PC-9 (cell line): Measurements from ENCODE around the gene ZNF333. TPM values are rescaled to one million over a fixed set of nuclear protein-coding genes. Genes with fewer than 3 reads are reported as not detected.

ENCODE experiments used
- BruUV-seq: library from RNA; stranded (reverse); fragments of 400-500 nt; replicated peaks from 2 replicates; lab custom pipeline; 2021; lab: Mats Ljungman, UMichigan
- CTCF ChIA-PET: fragments of 300-600 bp; sonication (Branson Sonifier 250); formaldehyde crosslinking; loops from one replicate; lab custom pipeline; 2022; ENCODE audit warnings: antibody characterized with exemption; lab: Charles Lee
- POLR2A ChIA-PET: fragments of 300-600 bp; sonication (Branson Sonifier 250); formaldehyde crosslinking; loops from one replicate; lab custom pipeline; 2022; ENCODE audit warnings: antibody characterized with exemption; ENCODE audit not compliant: unreplicated experiment; lab: Charles Lee
- DNase-seq, 2 experiments: peaks; one replicate each; pipeline versions ENCODE4 v3.0.0 to v3.0.0-alpha.2; 2015 to 2022; ENCODE audit warnings: mixed read lengths in 1 of 2
- H2AFZ ChIP-seq: fragments of 200-600 bp; sonication (generic); 2 replicates; pipeline ENCODE4 v1.8.1; 2017; ENCODE audit warnings: antibody characterized with exemption
- H3F3A ChIP-seq: fragments of 200-600 bp; sonication (generic); 2 replicates; pipeline ENCODE4 v1.8.1; 2017; ENCODE audit warnings: antibody characterized with exemption, mild to moderate bottlenecking, low read depth; ENCODE audit not compliant: insufficient read depth
- H3K27ac ChIP-seq: fragments of 200-600 bp; sonication (generic); 2 replicates; pipeline ENCODE4 v1.6.1; 2016; ENCODE audit warnings: mixed run types
- H3K27me3 ChIP-seq: fragments of 200-600 bp; sonication (generic); 2 replicates; pipeline ENCODE4 v1.6.1; 2016; ENCODE audit warnings: low read depth, mixed run types; ENCODE audit not compliant: insufficient read depth
- H3K36me3 ChIP-seq: fragments of 200-600 bp; sonication (generic); 2 replicates; pipeline ENCODE4 v1.6.1; 2016; ENCODE audit warnings: low read depth, mixed run types
- H3K4me1 ChIP-seq: fragments of 200-600 bp; sonication (generic); replicated peaks from 2 replicates; pipeline ENCODE4 v1.6.1; 2016; ENCODE audit warnings: mixed run types; ENCODE audit not compliant: insufficient read depth
- H3K4me2 ChIP-seq: fragments of 200-600 bp; sonication (generic); 2 replicates; pipeline ENCODE4 v1.6.1; 2017; ENCODE audit warnings: mixed run types
- H3K4me3 ChIP-seq: fragments of 200-600 bp; sonication (generic); 2 replicates; pipeline ENCODE4 v1.6.1; 2016; ENCODE audit warnings: mixed run types
- H3K79me2 ChIP-seq: fragments of 200-600 bp; sonication (generic); 2 replicates; pipeline ENCODE4 v1.6.1; 2017; ENCODE audit warnings: low read depth, mixed run types
- H3K9me2 ChIP-seq: fragments of 200-600 bp; sonication (generic); 2 replicates; pipeline ENCODE4 v1.8.1; 2017; ENCODE audit warnings: mild to moderate bottlenecking; ENCODE audit not compliant: insufficient read depth
- H3K9me3 ChIP-seq: fragments of 200-600 bp; sonication (generic); 2 replicates; pipeline ENCODE4 v1.8.1; 2016; ENCODE audit warnings: low read depth; ENCODE audit not compliant: insufficient read depth
- H4K20me1 ChIP-seq: fragments of 200-600 bp; sonication (generic); 2 replicates; pipeline ENCODE4 v1.8.1; 2017; ENCODE audit not compliant: insufficient read depth
- EZH2 ChIP-seq: fragments of 200-600 bp; sonication (generic); IDR thresholded peaks from 2 replicates; pipeline ENCODE4 v1.8.0; 2017; ENCODE audit warnings: antibody characterized with exemption, low read depth
- intact Hi-C: fragments of 100-400 bp; cut with micrococcal nuclease; formaldehyde crosslinking; loops from one replicate; pipeline ENCODE4 v1.10.0; 2022; ENCODE audit not compliant: unreplicated experiment
- total RNA-seq: library from RNA; stranded (reverse); gene quantifications from 2 replicates; pipeline ENCODE4 v1.2.3, GENCODE V29; 2021
- TF ChIP-seq, protein P1 (sequence below): fragments of 200-600 bp; sonication (generic); conservative IDR thresholded peaks from 2 replicates; pipeline ENCODE4 v1.6.1; 2017; ENCODE audit warnings: mixed run types, antibody characterized with exemption, mild to moderate bottlenecking, moderate library complexity

Gene ZNF333
- total RNA-seq, 1 experiment from 2014 or later: 10.1 TPM

DNA sequence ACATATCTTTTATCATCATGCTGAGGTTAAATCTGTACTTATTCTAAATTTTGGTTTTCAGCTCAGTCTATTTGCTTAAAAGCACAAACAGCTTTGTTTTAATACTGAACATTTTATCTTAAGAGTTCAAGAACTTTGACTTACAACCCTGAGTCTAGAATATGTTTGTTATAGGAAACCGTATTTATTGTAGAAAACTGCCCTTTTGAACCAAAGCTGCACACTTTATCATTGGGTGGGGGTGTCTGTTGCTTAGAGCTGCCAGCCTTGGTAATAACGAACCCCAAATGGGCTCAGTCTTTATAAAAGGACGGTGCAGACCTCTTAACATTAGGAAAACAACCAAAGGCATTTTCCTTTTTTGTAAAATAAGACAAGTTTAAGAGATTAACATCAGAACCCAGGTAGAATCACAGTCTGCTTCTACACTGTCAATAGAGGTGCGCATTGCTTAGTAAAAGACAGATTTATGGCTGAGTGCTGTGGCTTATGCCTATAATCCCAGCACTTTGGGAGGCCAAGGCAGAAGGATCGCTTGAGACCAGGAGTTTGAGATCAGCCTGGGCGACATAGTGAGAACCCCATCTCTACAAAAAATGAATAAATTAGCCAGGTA is 29.9 kb upstream of the ZNF333 start:
- H3K79me2 ChIP-seq: no peaks in the 10 kb centered on the region
- no peaks in the 10 kb centered on the region for H3K4me1 ChIP-seq
- H2AFZ ChIP-seq: no peak overlapping the region
- no peak overlapping the region for H3K4me2 ChIP-seq
- no peak for DNase-seq
- H3F3A ChIP-seq: no peaks in the 10 kb centered on the region
- intact Hi-C loops: no loop called here
- H3K9me3 ChIP-seq: no peaks in the 10 kb centered on the region
- no peaks in the 10 kb centered on the region for H3K36me3 ChIP-seq
- H3K27ac ChIP-seq: no peak overlapping the region
- POLR2A ChIA-PET: interaction anchor here (0.5 kb wide), 1 partner anchor 9 kb away, joined by 3 read pairs; no protein-coding TSS in a partner anchor
- no peak overlapping the region for H3K4me3 ChIP-seq
- no peaks in the 10 kb centered on the region for H4K20me1 ChIP-seq
- CTCF ChIA-PET: no interaction called here
- TF ChIP-seq, protein P1, sequence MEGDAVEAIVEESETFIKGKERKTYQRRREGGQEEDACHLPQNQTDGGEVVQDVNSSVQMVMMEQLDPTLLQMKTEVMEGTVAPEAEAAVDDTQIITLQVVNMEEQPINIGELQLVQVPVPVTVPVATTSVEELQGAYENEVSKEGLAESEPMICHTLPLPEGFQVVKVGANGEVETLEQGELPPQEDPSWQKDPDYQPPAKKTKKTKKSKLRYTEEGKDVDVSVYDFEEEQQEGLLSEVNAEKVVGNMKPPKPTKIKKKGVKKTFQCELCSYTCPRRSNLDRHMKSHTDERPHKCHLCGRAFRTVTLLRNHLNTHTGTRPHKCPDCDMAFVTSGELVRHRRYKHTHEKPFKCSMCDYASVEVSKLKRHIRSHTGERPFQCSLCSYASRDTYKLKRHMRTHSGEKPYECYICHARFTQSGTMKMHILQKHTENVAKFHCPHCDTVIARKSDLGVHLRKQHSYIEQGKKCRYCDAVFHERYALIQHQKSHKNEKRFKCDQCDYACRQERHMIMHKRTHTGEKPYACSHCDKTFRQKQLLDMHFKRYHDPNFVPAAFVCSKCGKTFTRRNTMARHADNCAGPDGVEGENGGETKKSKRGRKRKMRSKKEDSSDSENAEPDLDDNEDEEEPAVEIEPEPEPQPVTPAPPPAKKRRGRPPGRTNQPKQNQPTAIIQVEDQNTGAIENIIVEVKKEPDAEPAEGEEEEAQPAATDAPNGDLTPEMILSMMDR: no peak
- TF ChIP-seq EZH2: no peak
- peaks cover 21% of the 10 kb centered on the region for H3K27me3 ChIP-seq
- no TSS peak for BruUV-seq
- H3K9me2 ChIP-seq: no peaks in the 10 kb centered on the region

DNA sequence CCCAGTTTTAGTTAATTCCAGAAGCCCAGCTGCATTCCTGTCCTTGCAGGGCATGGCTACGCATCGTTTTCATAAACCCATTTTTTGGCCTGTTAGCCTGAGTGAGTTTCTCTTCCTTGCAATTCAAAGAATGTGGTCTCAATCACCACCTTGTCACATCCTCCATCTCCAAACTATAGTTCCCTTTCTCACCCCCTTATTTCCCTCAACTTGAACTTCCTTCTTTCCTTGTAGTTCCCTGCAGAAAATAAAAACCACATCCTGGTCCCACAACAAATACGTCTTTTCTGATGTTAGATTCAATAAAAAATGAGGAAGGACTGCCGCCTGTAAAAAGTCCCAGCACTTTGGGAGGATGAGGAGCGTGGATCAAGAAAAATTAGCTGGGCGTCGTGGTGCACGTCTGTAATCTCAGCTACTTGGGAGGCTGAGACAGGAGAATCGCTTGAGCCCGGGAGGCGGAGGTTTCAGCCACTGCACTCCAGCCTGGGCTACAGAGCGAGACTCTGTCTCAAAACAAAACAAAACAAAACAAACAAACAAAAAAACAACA is 28.4 kb upstream of the ZNF333 start:
- Histone ChIP-seq H2AFZ (no peak overlapping the region), H3K9me3 (no peaks in the 10 kb centered on the region), H3K4me3 (no peak overlapping the region), H3K36me3 (no peaks in the 10 kb centered on the region), H3K4me2 (no peak overlapping the region), H3K9me2 (no peaks in the 10 kb centered on the region), H3K4me1 (no peaks in the 10 kb centered on the region), H4K20me1 (no peaks in the 10 kb centered on the region), H3K79me2 (no peaks in the 10 kb centered on the region), H3K27me3 (peaks cover 16% of the 10 kb centered on the region), H3F3A (no peaks in the 10 kb centered on the region), H3K27ac (no peak overlapping the region)
- BruUV-seq: no TSS peak
- ChIA-PET CTCF (no interaction called here), POLR2A (no interaction called here)
- TF ChIP-seq EZH2: no peak
- TF ChIP-seq, protein P1: no peak
- intact Hi-C loops: no loop called here
- no peak for DNase-seq

DNA sequence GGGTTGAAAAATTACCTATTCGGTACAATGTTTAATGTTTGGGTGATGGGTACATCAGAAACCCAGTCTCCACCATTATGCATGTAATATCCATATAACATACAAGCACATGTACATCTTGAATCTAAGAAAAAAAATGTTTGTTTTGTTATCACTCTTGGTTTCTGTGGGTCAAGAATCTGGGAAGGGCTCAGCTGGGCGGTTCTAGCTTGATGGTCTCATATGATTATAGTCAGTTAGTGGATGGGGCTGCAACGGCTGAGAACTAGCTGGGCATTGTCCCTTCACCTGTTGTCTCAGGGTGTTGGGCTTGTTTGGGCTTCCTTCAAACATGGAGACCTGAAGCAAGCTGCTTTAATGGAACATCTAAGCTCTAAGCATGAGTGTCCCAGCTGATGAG is 19.9 kb upstream of the ZNF333 start:
- peaks cover 8% of the 10 kb centered on the region; the same call in 1 of the 2 replicates for H3F3A ChIP-seq
- TF ChIP-seq EZH2: no peak
- TF ChIP-seq, protein P1: no peak
- no peak overlapping the region for H3K27ac ChIP-seq
- H4K20me1 ChIP-seq: no peaks in the 10 kb centered on the region; the same call in 1 of the 2 replicates
- no peak overlapping the region for H3K4me3 ChIP-seq
- H3K4me1 ChIP-seq: no peaks in the 10 kb centered on the region
- intact Hi-C loops: no loop called here
- no peaks in the 10 kb centered on the region for H3K79me2 ChIP-seq
- no peak for DNase-seq
- no peaks in the 10 kb centered on the region for H3K9me3 ChIP-seq
- no peak overlapping the region for H3K4me2 ChIP-seq
- H2AFZ ChIP-seq: no peak overlapping the region
- ChIA-PET POLR2A (no interaction called here), CTCF (no interaction called here)
- H3K27me3 ChIP-seq: peaks cover 71% of the 10 kb centered on the region
- BruUV-seq: no TSS peak
- H3K36me3 ChIP-seq: no peaks in the 10 kb centered on the region
- no peaks in the 10 kb centered on the region for H3K9me2 ChIP-seq
